ENCODE data around the gene CD300C.

DNA sequence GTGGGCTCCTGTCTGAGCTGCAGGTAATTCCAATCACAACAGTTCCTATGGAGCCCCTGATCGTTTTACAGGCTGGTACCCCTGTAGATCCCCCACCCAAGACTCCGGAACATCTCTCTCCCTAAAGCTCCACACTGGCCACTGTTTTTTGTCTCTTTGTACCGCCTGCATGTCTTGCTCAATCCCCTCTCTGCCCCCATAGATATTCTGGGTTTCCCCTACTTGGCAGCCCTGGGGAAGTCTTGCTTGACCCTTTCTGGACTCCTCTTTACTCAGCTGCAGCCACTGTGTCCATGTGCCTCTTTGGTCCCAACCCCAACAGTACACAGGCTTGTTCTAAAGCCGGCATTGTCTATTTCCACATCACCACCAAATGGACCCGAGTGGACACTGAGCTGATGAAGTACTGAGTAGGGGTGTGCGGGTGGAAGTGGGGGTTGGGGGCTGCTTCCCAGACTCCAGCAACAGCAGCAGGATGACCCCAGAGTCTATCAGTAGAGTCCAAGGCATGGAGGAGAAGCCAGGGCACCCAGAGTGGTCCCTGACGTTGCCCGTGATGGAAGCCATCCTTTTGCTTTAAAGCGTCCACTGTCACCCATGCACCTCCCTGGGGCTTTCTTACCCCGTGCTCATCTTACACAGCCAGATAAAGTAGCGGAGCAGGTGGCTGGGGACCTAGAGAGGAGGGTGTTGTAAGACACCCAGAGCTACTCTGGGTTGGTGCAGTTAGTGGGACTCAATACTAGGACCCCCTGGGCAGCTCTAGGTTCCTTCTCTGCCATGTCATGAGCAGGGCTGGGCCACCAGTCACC lies 21.1 kb downstream of the CD300C start:
- no peak for TF ChIP-seq ZZZ3 (IDR thresholded peaks at IDR 0.05; ENCODE audit: control insufficient read depth, insufficient read length, low read depth)
- TF ChIP-seq RBBP5 (conservative IDR thresholded peaks at IDR 0.05): no peak
- TF ChIP-seq, protein P1, sequence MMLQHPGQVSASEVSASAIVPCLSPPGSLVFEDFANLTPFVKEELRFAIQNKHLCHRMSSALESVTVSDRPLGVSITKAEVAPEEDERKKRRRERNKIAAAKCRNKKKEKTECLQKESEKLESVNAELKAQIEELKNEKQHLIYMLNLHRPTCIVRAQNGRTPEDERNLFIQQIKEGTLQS (IDR thresholded peaks at IDR 0.05; ENCODE audit: borderline replicate concordance, extremely low read depth, low read depth, low read length): no peak
- TF ChIP-seq, protein P2, sequence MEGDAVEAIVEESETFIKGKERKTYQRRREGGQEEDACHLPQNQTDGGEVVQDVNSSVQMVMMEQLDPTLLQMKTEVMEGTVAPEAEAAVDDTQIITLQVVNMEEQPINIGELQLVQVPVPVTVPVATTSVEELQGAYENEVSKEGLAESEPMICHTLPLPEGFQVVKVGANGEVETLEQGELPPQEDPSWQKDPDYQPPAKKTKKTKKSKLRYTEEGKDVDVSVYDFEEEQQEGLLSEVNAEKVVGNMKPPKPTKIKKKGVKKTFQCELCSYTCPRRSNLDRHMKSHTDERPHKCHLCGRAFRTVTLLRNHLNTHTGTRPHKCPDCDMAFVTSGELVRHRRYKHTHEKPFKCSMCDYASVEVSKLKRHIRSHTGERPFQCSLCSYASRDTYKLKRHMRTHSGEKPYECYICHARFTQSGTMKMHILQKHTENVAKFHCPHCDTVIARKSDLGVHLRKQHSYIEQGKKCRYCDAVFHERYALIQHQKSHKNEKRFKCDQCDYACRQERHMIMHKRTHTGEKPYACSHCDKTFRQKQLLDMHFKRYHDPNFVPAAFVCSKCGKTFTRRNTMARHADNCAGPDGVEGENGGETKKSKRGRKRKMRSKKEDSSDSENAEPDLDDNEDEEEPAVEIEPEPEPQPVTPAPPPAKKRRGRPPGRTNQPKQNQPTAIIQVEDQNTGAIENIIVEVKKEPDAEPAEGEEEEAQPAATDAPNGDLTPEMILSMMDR (IDR thresholded peaks at IDR 0.05 in 2 of 3, conservative IDR thresholded peaks at IDR 0.05 in 1 of 3; ENCODE audit: control insufficient read depth in 2 of 3, extremely low read depth in 1 of 3, insufficient read depth in 1 of 3, low read depth in 3 of 3, low read length in 3 of 3): no peak
- no peak for TF ChIP-seq RAD21 (IDR thresholded peaks at IDR 0.05; ENCODE audit: insufficient read depth, low read depth, low read length)

All from GM12878 (cell line).